ENCODE data around the gene FBLN2. TPM values are rescaled to one million over a fixed set of nuclear protein-coding genes. Genes with fewer than 3 reads are reported as not detected.

Gene FBLN2
- total RNA-seq, 4 donors from 2014 or later: 25.3 to 93.8 (median 47.6) TPM

DNA sequence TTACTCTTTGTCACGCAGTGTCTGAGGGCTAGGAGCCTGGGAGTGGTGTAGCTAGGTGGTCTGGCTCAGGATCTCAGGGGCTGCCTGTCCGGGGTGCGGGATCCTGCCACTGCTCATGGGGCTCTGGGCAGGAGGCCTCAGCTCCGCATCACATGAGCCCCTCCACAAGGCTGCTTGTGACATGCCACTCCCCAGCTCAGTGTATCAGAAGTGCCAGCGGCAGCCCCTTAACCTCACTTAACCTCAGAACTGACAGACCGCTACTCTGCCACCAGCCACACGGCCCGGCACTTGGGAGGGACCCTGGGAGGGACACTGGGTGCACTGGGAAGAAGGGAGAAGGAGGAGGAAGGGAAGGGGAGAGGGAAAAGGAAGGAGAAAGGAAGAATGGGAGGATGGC lies 87.9 kb downstream of the FBLN2 start:
- TF ChIP-seq POLR2AphosphoS5 (IDR thresholded peaks at IDR 0.05) (no peak), POLR2A (IDR thresholded peaks at IDR 0.05) (no peak), EP300 (IDR thresholded peaks at IDR 0.05) (no peak)
- TF ChIP-seq, protein P1, sequence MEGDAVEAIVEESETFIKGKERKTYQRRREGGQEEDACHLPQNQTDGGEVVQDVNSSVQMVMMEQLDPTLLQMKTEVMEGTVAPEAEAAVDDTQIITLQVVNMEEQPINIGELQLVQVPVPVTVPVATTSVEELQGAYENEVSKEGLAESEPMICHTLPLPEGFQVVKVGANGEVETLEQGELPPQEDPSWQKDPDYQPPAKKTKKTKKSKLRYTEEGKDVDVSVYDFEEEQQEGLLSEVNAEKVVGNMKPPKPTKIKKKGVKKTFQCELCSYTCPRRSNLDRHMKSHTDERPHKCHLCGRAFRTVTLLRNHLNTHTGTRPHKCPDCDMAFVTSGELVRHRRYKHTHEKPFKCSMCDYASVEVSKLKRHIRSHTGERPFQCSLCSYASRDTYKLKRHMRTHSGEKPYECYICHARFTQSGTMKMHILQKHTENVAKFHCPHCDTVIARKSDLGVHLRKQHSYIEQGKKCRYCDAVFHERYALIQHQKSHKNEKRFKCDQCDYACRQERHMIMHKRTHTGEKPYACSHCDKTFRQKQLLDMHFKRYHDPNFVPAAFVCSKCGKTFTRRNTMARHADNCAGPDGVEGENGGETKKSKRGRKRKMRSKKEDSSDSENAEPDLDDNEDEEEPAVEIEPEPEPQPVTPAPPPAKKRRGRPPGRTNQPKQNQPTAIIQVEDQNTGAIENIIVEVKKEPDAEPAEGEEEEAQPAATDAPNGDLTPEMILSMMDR (IDR thresholded peaks at IDR 0.05): no peak
- Histone ChIP-seq H3K27me3 (peaks cover 3% of the 10 kb centered on the region), H3K36me3 (peaks cover 16% of the 10 kb centered on the region), H3K4me1 (peaks cover 14% of the 10 kb centered on the region), H3K27ac (no peak overlapping the region), H3K4me3 (no peak overlapping the region), H3K9me3 (no peaks in the 10 kb centered on the region)
- DNase-seq (ENCODE audit: low spot score in 2 of 2): no peak
- WGBS: 73% methylated on average over 6 of the region's 8 CpGs

DNA sequence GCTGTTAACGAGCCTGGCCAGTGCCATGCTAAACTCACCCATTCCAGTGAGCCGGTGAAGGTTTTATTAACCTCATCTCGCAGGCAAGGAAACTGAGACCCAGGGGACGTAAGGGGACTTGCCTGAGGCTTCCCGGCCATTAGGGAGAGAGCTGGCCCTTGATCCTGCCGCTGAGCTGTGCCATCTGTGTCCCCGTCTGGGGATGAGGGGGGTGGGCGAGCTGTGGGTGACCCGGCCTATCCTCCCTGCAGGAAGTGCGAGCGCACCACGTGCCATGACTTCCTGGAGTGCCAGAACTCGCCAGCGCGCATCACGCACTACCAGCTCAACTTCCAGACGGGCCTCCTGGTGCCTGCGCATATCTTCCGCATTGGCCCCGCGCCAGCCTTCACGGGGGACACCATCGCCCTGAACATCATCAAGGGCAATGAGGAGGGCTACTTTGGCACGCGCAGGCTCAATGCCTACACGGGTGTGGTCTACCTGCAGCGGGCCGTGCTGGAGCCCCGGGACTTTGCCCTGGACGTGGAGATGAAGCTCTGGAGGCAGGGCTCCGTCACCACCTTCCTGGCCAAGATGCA lies 88.5 kb downstream of the FBLN2 start:
- Histone ChIP-seq H3K27me3 (peaks cover 3% of the 10 kb centered on the region), H3K36me3 (peaks cover 11% of the 10 kb centered on the region), H3K4me1 (peaks cover 14% of the 10 kb centered on the region), H3K4me3 (no peak overlapping the region), H3K27ac (no peak overlapping the region), H3K9me3 (no peaks in the 10 kb centered on the region)
- WGBS: 81% methylated on average over 14 of the region's 31 CpGs
- no peak for DNase-seq (ENCODE audit: low spot score in 2 of 2)
- TF ChIP-seq EP300 (IDR thresholded peaks at IDR 0.05): no peak

DNA sequence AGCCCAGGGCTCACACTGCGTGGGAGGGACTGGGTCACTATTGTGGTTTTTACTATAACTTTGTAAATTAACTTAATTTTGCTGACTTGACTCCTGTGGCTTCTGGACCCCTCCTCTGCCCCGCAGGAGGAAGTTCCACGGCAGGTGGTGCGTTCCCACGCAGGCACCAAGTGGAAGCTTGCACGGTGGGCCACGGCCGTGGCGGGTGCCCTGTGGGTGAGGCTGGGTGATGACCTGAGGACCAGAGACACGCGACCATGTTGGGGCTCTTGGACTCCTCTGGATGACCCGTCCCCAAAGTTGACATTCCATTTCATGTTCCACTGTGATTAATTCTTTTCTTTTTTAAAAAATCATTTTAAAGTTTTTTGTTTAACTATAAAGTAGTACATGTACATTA lies 89.0 kb downstream of the FBLN2 start:
- DNase-seq (ENCODE audit: low spot score in 2 of 2): no peak
- 80% methylated on average over 11 of the region's 12 CpGs for WGBS

DNA sequence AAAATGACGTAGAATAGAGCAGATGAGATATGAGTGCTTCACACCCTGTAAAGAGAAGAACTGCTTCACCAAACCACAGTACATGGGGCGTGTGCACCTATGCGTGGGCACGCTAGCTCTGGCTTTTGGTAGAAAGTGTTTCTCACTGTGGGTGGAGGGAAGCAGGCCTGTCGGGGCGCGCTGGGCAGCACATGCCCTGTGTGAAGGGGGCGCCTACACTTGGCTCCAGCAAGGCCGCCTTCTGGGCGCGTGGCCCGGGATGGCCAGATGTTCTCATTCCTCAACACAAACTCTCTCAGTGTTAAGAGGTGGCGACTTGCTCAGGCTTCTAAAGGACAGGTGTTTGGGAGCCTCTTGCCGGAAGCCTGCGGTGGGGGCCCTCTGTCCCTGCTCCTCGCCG lies 90.0 kb downstream of the FBLN2 start:
- peaks cover 14% of the 10 kb centered on the region for H3K4me1 ChIP-seq
- H3K27ac ChIP-seq: no peak overlapping the region
- peaks cover 10% of the 10 kb centered on the region for H3K36me3 ChIP-seq
- peaks cover 3% of the 10 kb centered on the region for H3K27me3 ChIP-seq
- TF ChIP-seq EP300 (IDR thresholded peaks at IDR 0.05) (no peak), POLR2AphosphoS5 (IDR thresholded peaks at IDR 0.05) (no peak), POLR2A (IDR thresholded peaks at IDR 0.05) (no peak)
- TF ChIP-seq, protein P1 (IDR thresholded peaks at IDR 0.05): no peak
- no peak for DNase-seq (ENCODE audit: low spot score in 2 of 2)
- no peaks in the 10 kb centered on the region for H3K9me3 ChIP-seq
- 35% methylated on average over 12 of the region's 17 CpGs for WGBS
- H3K4me3 ChIP-seq: no peak overlapping the region

More for the DNA sequence above, 89.0 kb downstream of the FBLN2 start:
- no peaks in the 10 kb centered on the region for H3K9me3 ChIP-seq
- peaks cover 10% of the 10 kb centered on the region for H3K36me3 ChIP-seq
- peaks cover 14% of the 10 kb centered on the region for H3K4me1 ChIP-seq
- TF ChIP-seq POLR2A (IDR thresholded peaks at IDR 0.05) (no peak), EP300 (IDR thresholded peaks at IDR 0.05) (no peak), POLR2AphosphoS5 (IDR thresholded peaks at IDR 0.05) (no peak)
- TF ChIP-seq, protein P1 (IDR thresholded peaks at IDR 0.05): no peak
- H3K4me3 ChIP-seq: no peak overlapping the region
- H3K27me3 ChIP-seq: peaks cover 3% of the 10 kb centered on the region
- no peak overlapping the region for H3K27ac ChIP-seq

DNA sequence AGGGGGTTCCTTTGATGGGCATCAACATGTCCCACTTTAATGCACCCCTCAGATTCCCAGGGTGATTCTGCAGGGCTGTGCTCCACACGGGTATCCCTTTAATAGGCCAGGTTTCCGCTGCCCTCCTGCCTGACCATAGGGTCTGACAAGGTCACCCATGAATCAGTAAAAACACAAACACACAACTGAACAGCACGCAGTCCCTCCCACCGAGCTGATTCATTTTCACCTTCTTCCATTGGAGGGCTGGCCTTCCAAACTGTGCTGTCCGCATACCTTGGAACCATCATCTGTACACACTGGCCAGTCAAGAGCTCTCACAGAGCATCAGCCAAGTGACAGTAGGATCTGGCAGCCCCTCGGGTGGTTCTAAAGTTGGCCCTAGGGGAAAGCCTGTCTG lies 93.7 kb downstream of the FBLN2 start:
- TF ChIP-seq POLR2A (IDR thresholded peaks at IDR 0.05) (no peak), POLR2AphosphoS5 (IDR thresholded peaks at IDR 0.05) (no peak), EP300 (IDR thresholded peaks at IDR 0.05) (no peak)
- TF ChIP-seq, protein P1 (IDR thresholded peaks at IDR 0.05): no peak
- 75% methylated on average over 6 of the region's 6 CpGs for WGBS
- Histone ChIP-seq H3K36me3 (peaks cover 3% of the 10 kb centered on the region), H3K27ac (no peak overlapping the region), H3K4me3 (no peak overlapping the region), H3K27me3 (peaks cover 6% of the 10 kb centered on the region), H3K9me3 (no peaks in the 10 kb centered on the region), H3K4me1 (peaks cover 21% of the 10 kb centered on the region)
- no peak for DNase-seq (ENCODE audit: low spot score in 2 of 2)

Measured in suprapubic skin (tissue), 4 donors.